ENCODE data around the gene GADD45B. TPM values are rescaled to one million over a fixed set of nuclear protein-coding genes. Genes with fewer than 3 reads are reported as not detected.
A peak's percentile ranks its signal among the peaks of the same experiment; 100 is the strongest.

The GADD45B gene
- total and polyA plus RNA-seq, 2 of the 4 experiments (the other 2 are of a cell fraction) = 30.1 to 106 TPM

- Histone ChIP-seq H3K23ac (ENCODE audit: low read depth, low read length) (0 out of 2 replicates have a peak overlapping the region, but pooled peaks have one; percentile 72), H3K14ac (replicated peaks; ENCODE audit: low read depth, low read length) (peak overlapping the region; percentile 62), H3K4ac (ENCODE audit: low read depth, low read length) (peak overlapping the region; percentile 77), H2BK5ac (ENCODE audit: low read depth, low read length, poor library complexity, severe bottlenecking) (peak overlapping the region; percentile 10), H2BK120ac (ENCODE audit: low read depth, low read length) (peak overlapping the region; percentile 91), H2AK5ac (ENCODE audit: low read depth, low read length) (peak overlapping the region; percentile 87), H3K36me3 (ENCODE audit: control insufficient read depth, insufficient read depth, low read length) (no peaks in the 10 kb centered on the region), H2AK9ac (replicated peaks; ENCODE audit: low read depth, low read length, poor library complexity) (peak overlapping the region; percentile 4), H2AFZ (replicated peaks; ENCODE audit: low read length, poor library complexity) (peak overlapping the region; percentile 77), H2BK20ac (ENCODE audit: low read depth, low read length) (peak overlapping the region; percentile 85), H3K79me1 (ENCODE audit: low read depth in 1 of 2, low read length in 2 of 2) (no peaks in the 10 kb centered on the region), H3K18ac (ENCODE audit: low read depth, low read length) (no peak overlapping the region), H4K8ac (ENCODE audit: low read depth in 2 of 2, low read length in 2 of 2) (peak overlapping the region; percentile 40 to 73; a peak in 3 of 4 replicates), H3K27ac (ENCODE audit: insufficient read depth, low read length) (peak overlapping the region; percentile 17; the same call in 1 of the 2 replicates), H3K4me1 (ENCODE audit: control insufficient read depth, insufficient read depth, low read length) (peaks cover 15% of the 10 kb centered on the region), H4K5ac (ENCODE audit: low read depth, low read length) (no peak overlapping the region), H3K9ac (ENCODE audit: low read depth, low read length) (no peak overlapping the region), H3K4me2 (ENCODE audit: low read depth, low read length) (peak overlapping the region; percentile 19; the same call in 1 of the 2 replicates), H3K27me3 (ENCODE audit: control insufficient read depth, insufficient read depth, low read length) (no peaks in the 10 kb centered on the region), H2BK15ac (ENCODE audit: low read depth, low read length) (peak overlapping the region; percentile 60; the same call in 1 of the 3 replicates), H3K4me3 (ENCODE audit: insufficient read depth, low read depth, low read length) (no peak overlapping the region), H3K9me3 (ENCODE audit: control insufficient read depth, insufficient read depth, low read length) (no peaks in the 10 kb centered on the region), H3K9me1 (ENCODE audit: insufficient read depth, low read length) (0 out of 2 replicates have a peak, but pooled peaks cover 5% of the 10 kb centered on the region), H3K56ac (ENCODE audit: extremely low read depth, insufficient read depth, low read length) (no peak overlapping the region), H4K20me1 (ENCODE audit: insufficient read depth, low read length) (no peaks in the 10 kb centered on the region), H4K91ac (ENCODE audit: insufficient read depth, low read depth, low read length) (peak overlapping the region; percentile 63)
- dilution Hi-C loops (cut with HindIII; ENCODE audit: low sequenced_read_pairs, unreplicated experiment) (no loop called here), intact Hi-C loops (cut with micrococcal nuclease) (loop anchor here (1.0 kb wide), 1 partner anchor 12 kb away; no protein-coding TSS in a partner anchor), in situ Hi-C loops (cut with MboI; ENCODE audit: low sequenced_read_pairs) (no loop called here)
- TF ChIP-seq RFX5 (IDR thresholded peaks at IDR 0.05; ENCODE audit: low read depth, low read length) = no peak
- TF ChIP-seq BHLHE40 (IDR thresholded peaks at IDR 0.05; ENCODE audit: low read depth, low read length) = 0 out of 2 replicates have a peak, but pooled peaks have one; percentile 19
- no peak for TF ChIP-seq ELK1 (IDR thresholded peaks at IDR 0.05; ENCODE audit: borderline replicate concordance, low read depth, low read length)
- peak; percentile 32; the same call in 1 of the 2 replicates for TF ChIP-seq USF2 (IDR thresholded peaks at IDR 0.05; ENCODE audit: low read depth, low read length)
- TF ChIP-seq FOS (IDR thresholded peaks at IDR 0.05; ENCODE audit: low read depth, low read length) = peak; percentile 58
- TF ChIP-seq POLR2A (IDR thresholded peaks at IDR 0.05; ENCODE audit: low read depth, low read length) = peak; percentile 49; the same call in 1 of the 2 replicates
- no TSS peak for BruUV-seq (replicated peaks)
- peak; percentile 78 for DNase-seq
- CTCF ChIA-PET = no interaction called here
- POLR2A ChIA-PET (ENCODE audit: unreplicated experiment) = no interaction called here
- peak; percentile 71 for ATAC-seq (ENCODE audit: low read depth)
- WGBS, 2 experiments (ENCODE audit: extremely low coverage in 2 of 2, insufficient read length in 1 of 2) = no CpG with 5 or more reads among the region's 21 CpGs
Measured at GRCh38 chr19:2503521-2504109, 27.7 kb downstream of the GADD45B start.

Data from IMR-90 (cell line).